Measurements from ENCODE around the gene AK5. TPM values are rescaled to one million over a fixed set of nuclear protein-coding genes. Genes with fewer than 3 reads are reported as not detected.

Gene AK5
- polyA plus RNA-seq, 1 donor (not counting 4 experiments of a cell fraction or from before 2014, with no cell fraction given) = 0.30 TPM

DNA sequence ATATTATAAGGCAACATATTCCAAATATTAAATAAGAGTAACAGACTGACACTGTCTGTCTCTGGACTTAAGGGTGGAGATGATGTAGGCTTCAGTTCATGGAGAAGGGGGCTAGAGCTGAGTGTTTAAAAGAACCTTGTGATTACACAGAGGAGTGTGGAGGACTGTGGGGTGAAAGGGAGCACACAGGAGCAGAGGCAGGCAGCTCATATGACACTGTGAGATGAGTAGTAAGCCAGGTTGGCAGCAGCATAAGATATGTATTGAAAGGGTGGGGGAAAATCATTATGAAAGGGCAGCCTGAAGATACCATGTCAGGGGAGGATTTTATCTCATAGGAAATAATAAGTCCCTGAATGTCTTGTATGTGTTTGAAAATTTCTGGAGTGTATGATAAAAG is 104.5 kb downstream of the AK5 start:
- DNase-seq (ENCODE audit: low read depth, low spot score) = no peak
- Histone ChIP-seq H3K79me2 (ENCODE audit: control insufficient read depth, insufficient read depth, low read length) (no peaks in the 10 kb centered on the region), H3K9me1 (ENCODE audit: control insufficient read depth, extremely low read depth, insufficient read depth, low read length) (no peaks in the 10 kb centered on the region), H3K27ac (ENCODE audit: control insufficient read depth, insufficient read depth, low read length) (no peak overlapping the region), H3K36me3 (ENCODE audit: control insufficient read depth in 2 of 2, extremely low read depth in 1 of 2, insufficient read depth in 2 of 2, low read length in 2 of 2) (no peaks in the 10 kb centered on the region), H3K9ac (ENCODE audit: control insufficient read depth, extremely low read depth, insufficient read depth, low read length) (no peak overlapping the region), H4K20me1 (ENCODE audit: control insufficient read depth, extremely low read depth, insufficient read depth, low read length) (no peaks in the 10 kb centered on the region), H3K27me3 (ENCODE audit: control insufficient read depth, extremely low read depth, insufficient read depth, low read length) (peaks cover 3% of the 10 kb centered on the region), H3K9me3 (ENCODE audit: control insufficient read depth, low read depth, low read length) (no peaks in the 10 kb centered on the region), H2AFZ (ENCODE audit: control insufficient read depth, low read length) (no peak overlapping the region), H3K4me3 (ENCODE audit: control insufficient read depth in 2 of 3, extremely low read depth in 1 of 3, insufficient read depth in 2 of 3, low read depth in 1 of 3, low read length in 3 of 3) (no peak overlapping the region), H3K4me2 (ENCODE audit: control insufficient read depth, extremely low read depth, insufficient read depth, low read depth, low read length) (no peak overlapping the region), H3K4me1 (ENCODE audit: control insufficient read depth, extremely low read depth, insufficient read depth, low read length) (no peaks in the 10 kb centered on the region)
- FAIRE-seq = no peak
- dilution Hi-C loops (cut with MboI; ENCODE audit: extremely low pct_ligation_motif_present, low sequenced_read_pairs) = no loop called here
- no peak for TF ChIP-seq EZH2 (IDR thresholded peaks at IDR 0.05; ENCODE audit: low read length)
- TF ChIP-seq, protein P1, sequence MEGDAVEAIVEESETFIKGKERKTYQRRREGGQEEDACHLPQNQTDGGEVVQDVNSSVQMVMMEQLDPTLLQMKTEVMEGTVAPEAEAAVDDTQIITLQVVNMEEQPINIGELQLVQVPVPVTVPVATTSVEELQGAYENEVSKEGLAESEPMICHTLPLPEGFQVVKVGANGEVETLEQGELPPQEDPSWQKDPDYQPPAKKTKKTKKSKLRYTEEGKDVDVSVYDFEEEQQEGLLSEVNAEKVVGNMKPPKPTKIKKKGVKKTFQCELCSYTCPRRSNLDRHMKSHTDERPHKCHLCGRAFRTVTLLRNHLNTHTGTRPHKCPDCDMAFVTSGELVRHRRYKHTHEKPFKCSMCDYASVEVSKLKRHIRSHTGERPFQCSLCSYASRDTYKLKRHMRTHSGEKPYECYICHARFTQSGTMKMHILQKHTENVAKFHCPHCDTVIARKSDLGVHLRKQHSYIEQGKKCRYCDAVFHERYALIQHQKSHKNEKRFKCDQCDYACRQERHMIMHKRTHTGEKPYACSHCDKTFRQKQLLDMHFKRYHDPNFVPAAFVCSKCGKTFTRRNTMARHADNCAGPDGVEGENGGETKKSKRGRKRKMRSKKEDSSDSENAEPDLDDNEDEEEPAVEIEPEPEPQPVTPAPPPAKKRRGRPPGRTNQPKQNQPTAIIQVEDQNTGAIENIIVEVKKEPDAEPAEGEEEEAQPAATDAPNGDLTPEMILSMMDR (optimal IDR thresholded peaks at IDR 0.05 in 1 of 3, IDR thresholded peaks at IDR 0.05 in 1 of 3, conservative IDR thresholded peaks at IDR 0.05 in 1 of 3; ENCODE audit: extremely low read depth in 1 of 3, insufficient read depth in 2 of 3, low read length in 3 of 3) = no peak

DNA sequence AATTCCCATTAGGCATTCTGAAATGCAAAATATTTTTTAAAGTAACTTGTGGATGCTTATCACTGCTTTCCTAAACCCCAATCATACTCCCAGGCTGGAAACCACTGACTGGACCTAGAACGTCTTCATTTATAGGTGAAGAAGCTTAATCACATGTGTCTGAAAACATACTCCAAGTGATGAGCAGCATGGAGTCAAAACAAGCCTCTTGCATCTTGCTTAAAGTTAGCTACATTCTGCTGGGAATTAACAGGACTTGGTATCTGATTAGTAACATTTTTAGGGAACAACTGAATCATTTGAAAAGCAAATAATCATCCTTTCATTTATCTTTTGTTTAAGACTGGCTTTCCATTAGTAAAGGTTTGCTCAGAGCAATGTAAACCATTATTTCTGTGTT is 105.7 kb downstream of the AK5 start:
- Histone ChIP-seq H3K4me3 (ENCODE audit: control insufficient read depth in 2 of 3, extremely low read depth in 1 of 3, insufficient read depth in 2 of 3, low read depth in 1 of 3, low read length in 3 of 3) (no peak overlapping the region), H3K4me2 (ENCODE audit: control insufficient read depth, extremely low read depth, insufficient read depth, low read depth, low read length) (no peak overlapping the region), H3K27me3 (ENCODE audit: control insufficient read depth, extremely low read depth, insufficient read depth, low read length) (peaks cover 3% of the 10 kb centered on the region), H3K79me2 (ENCODE audit: control insufficient read depth, insufficient read depth, low read length) (no peaks in the 10 kb centered on the region), H4K20me1 (ENCODE audit: control insufficient read depth, extremely low read depth, insufficient read depth, low read length) (no peaks in the 10 kb centered on the region), H3K27ac (ENCODE audit: control insufficient read depth, insufficient read depth, low read length) (no peak overlapping the region), H3K4me1 (ENCODE audit: control insufficient read depth, extremely low read depth, insufficient read depth, low read length) (no peaks in the 10 kb centered on the region), H2AFZ (ENCODE audit: control insufficient read depth, low read length) (no peak overlapping the region), H3K9me1 (ENCODE audit: control insufficient read depth, extremely low read depth, insufficient read depth, low read length) (no peaks in the 10 kb centered on the region), H3K9ac (ENCODE audit: control insufficient read depth, extremely low read depth, insufficient read depth, low read length) (no peak overlapping the region), H3K9me3 (ENCODE audit: control insufficient read depth, low read depth, low read length) (no peaks in the 10 kb centered on the region), H3K36me3 (ENCODE audit: control insufficient read depth in 2 of 2, extremely low read depth in 1 of 2, insufficient read depth in 2 of 2, low read length in 2 of 2) (no peaks in the 10 kb centered on the region)
- TF ChIP-seq EZH2 (IDR thresholded peaks at IDR 0.05; ENCODE audit: low read length) = no peak
- TF ChIP-seq, protein P1 (optimal IDR thresholded peaks at IDR 0.05 in 1 of 3, IDR thresholded peaks at IDR 0.05 in 1 of 3, conservative IDR thresholded peaks at IDR 0.05 in 1 of 3; ENCODE audit: extremely low read depth in 1 of 3, insufficient read depth in 2 of 3, low read length in 3 of 3) = no peak
- no peak for FAIRE-seq
- dilution Hi-C loops (cut with MboI; ENCODE audit: extremely low pct_ligation_motif_present, low sequenced_read_pairs) = no loop called here
- no peak for DNase-seq (ENCODE audit: low read depth, low spot score)
